ENCODE data around the gene UNC45A. TPM values are rescaled to one million over a fixed set of nuclear protein-coding genes. Genes with fewer than 3 reads are reported as not detected.
A peak's percentile ranks its signal among the peaks of the same experiment; 100 is the strongest.

Gene UNC45A
- total and polyA plus RNA-seq, 2 of the 13 experiments (the other 11 are each of a cell fraction or from before 2014, with no cell fraction given), result 33.8 to 39.7 TPM

GRCh38 chr15:90934949-90935751 is at the start of gene UNC45A (continued):
- TF ChIP-seq IRF9 (CRISPR knock-in tag; IDR thresholded peaks at IDR 0.05; ENCODE audit: borderline replicate concordance) (0 out of 2 replicates have a peak, but pooled peaks have one; percentile 26), SIN3B (IDR thresholded peaks at IDR 0.05; ENCODE audit: low read length) (no peak), BCL6 (CRISPR knock-in tag; IDR thresholded peaks at IDR 0.05) (0 out of 2 replicates have a peak, but pooled peaks have one; percentile 6), ZBTB7B (CRISPR knock-in tag; IDR thresholded peaks at IDR 0.05) (peak; percentile 93), NBN (conservative IDR thresholded peaks at IDR 0.05) (no peak), AKAP8 (CRISPR knock-in tag; IDR thresholded peaks at IDR 0.05) (no peak), ZBTB43 (CRISPR knock-in tag; conservative IDR thresholded peaks at IDR 0.05) (no peak), ZSCAN22 (CRISPR knock-in tag; IDR thresholded peaks at IDR 0.05) (no peak), GABPA (IDR thresholded peaks at IDR 0.05; ENCODE audit: low read depth, low read length) (no peak), GABPA (CRISPR knock-in tag; IDR thresholded peaks at IDR 0.05; ENCODE audit: low read depth) (no peak), NFE2L2 (IDR thresholded peaks at IDR 0.05; ENCODE audit: low read length) (no peak), ZBTB20 (CRISPR knock-in tag; IDR thresholded peaks at IDR 0.05; ENCODE audit: borderline replicate concordance, low read depth) (no peak), MLX (CRISPR knock-in tag; IDR thresholded peaks at IDR 0.05) (no peak), DR1 (CRISPR knock-in tag; IDR thresholded peaks at IDR 0.05) (no peak), POLR2A (IDR thresholded peaks at IDR 0.05; ENCODE audit: insufficient read depth in 1 of 2, low read depth in 2 of 2, low read length in 2 of 2) (peak; percentile 54 to 83), MAFG (CRISPR knock-in tag; IDR thresholded peaks at IDR 0.05) (no peak), FOXP1 (IDR thresholded peaks at IDR 0.05) (no peak), FOXP1 (CRISPR knock-in tag; IDR thresholded peaks at IDR 0.05) (no peak), HDAC1 (CRISPR knock-in tag; IDR thresholded peaks at IDR 0.05) (peak; percentile 51), MEF2D (CRISPR knock-in tag; IDR thresholded peaks at IDR 0.05) (no peak), SIX4 (CRISPR knock-in tag; IDR thresholded peaks at IDR 0.05) (no peak), MEIS1 (CRISPR knock-in tag; IDR thresholded peaks at IDR 0.05; ENCODE audit: borderline replicate concordance) (peak; percentile 17; the same call in 1 of the 2 replicates), CAMTA2 (CRISPR knock-in tag; IDR thresholded peaks at IDR 0.05; ENCODE audit: borderline replicate concordance) (no peak), SRF (IDR thresholded peaks at IDR 0.05; ENCODE audit: low read depth, low read length) (no peak), MXI1 (IDR thresholded peaks at IDR 0.05; ENCODE audit: borderline replicate concordance, low read depth, low read length) (no peak; the same call in 2 of the 3 replicates), CENPX (CRISPR knock-in tag; IDR thresholded peaks at IDR 0.05) (no peak), FOXO1 (CRISPR knock-in tag; IDR thresholded peaks at IDR 0.05) (no peak), DMAP1 (CRISPR knock-in tag; IDR thresholded peaks at IDR 0.05) (peak; percentile 34; the same call in 1 of the 2 replicates), ZNF441 (CRISPR knock-in tag; IDR thresholded peaks at IDR 0.05; ENCODE audit: borderline replicate concordance) (0 out of 2 replicates have a peak, but pooled peaks have one; percentile 44), SAFB2 (CRISPR knock-in tag; IDR thresholded peaks at IDR 0.05; ENCODE audit: borderline replicate concordance, low read depth) (no peak), PLSCR1 (CRISPR knock-in tag; IDR thresholded peaks at IDR 0.05; ENCODE audit: borderline replicate concordance) (no peak)

Data from HepG2 (cell line).